Cerebellar nuclear complex (tissue), 1 donor: Measurements from ENCODE around the gene MATN1.

Experiments
- DNase-seq, 2 experiments: peaks; one replicate each; lab custom pipeline; 2025; lab: John Stamatoyannopoulos, UW

The MATN1 gene

GRCh38 chr1:30745156-30745833, 21.9 kb upstream of the MATN1 start:
- DNase-seq: no peak

GRCh38 chr1:30744060-30744756, 20.8 kb upstream of the MATN1 start:
- DNase-seq: no peak

GRCh38 chr1:30743584-30744059, 20.2 kb upstream of the MATN1 start:
- DNase-seq: no peak

GRCh38 chr1:30742963-30743559, 19.7 kb upstream of the MATN1 start:
- DNase-seq: no peak

GRCh38 chr1:30742300-30742962, 19.0 kb upstream of the MATN1 start:
- DNase-seq: no peak

- no peak for DNase-seq
Measured at GRCh38 chr1:30741239-30741894, 18.0 kb upstream of the MATN1 start.

- DNase-seq: no peak
Measured at GRCh38 chr1:30740251-30741238, 17.2 kb upstream of the MATN1 start.

GRCh38 chr1:30739601-30740000, 16.2 kb upstream of the MATN1 start:
- no peak for DNase-seq

- no peak for DNase-seq
Measured at GRCh38 chr1:30738715-30739559, 15.6 kb upstream of the MATN1 start.

- no peak for DNase-seq
Measured at GRCh38 chr1:30738040-30738714, 14.8 kb upstream of the MATN1 start.

- DNase-seq: no peak
Measured at GRCh38 chr1:30737357-30738039, 14.1 kb upstream of the MATN1 start.

- DNase-seq: no peak
Measured at GRCh38 chr1:30735668-30736498, 12.5 kb upstream of the MATN1 start.

GRCh38 chr1:30735124-30735523, 11.7 kb upstream of the MATN1 start:
- no peak for DNase-seq

GRCh38 chr1:30734580-30734979, 11.2 kb upstream of the MATN1 start:
- DNase-seq: no peak

- DNase-seq: no peak
Measured at GRCh38 chr1:30734106-30734505, 10.7 kb upstream of the MATN1 start.

- DNase-seq: no peak
Measured at GRCh38 chr1:30733493-30733892, 10.1 kb upstream of the MATN1 start.

- DNase-seq: no peak
Measured at GRCh38 chr1:30732277-30732996, 9.1 kb upstream of the MATN1 start.
